GM12875 (cell line): ENCODE data around the gene PRPF18.

Experiments used
- H3K4me3 ChIP-seq: one replicate; pipeline ENCODE4 v1.5.1; 2011; ENCODE audit warnings: low read depth, low read length, control low read depth
- CTCF ChIP-seq: IDR thresholded peaks from 2 replicates; pipeline ENCODE4 v1.5.1; 2011; ENCODE audit warnings: low read depth, mild to moderate bottlenecking, control low read depth, inconsistent platforms, low read length, moderate library complexity, borderline replicate concordance; ENCODE audit not compliant: insufficient read depth

The PRPF18 gene

GRCh38 chr10:13617116-13617515, 30.4 kb downstream of the PRPF18 start:
- no peak for TF ChIP-seq CTCF
- no peak overlapping the region for H3K4me3 ChIP-seq

- no peak overlapping the region for H3K4me3 ChIP-seq
- no peak for TF ChIP-seq CTCF
Observed at GRCh38 chr10:13621931-13622330, 35.2 kb downstream of the PRPF18 start.

- no peak overlapping the region for H3K4me3 ChIP-seq
- TF ChIP-seq CTCF = no peak
Observed at GRCh38 chr10:13624630-13625029, 37.9 kb downstream of the PRPF18 start.

- TF ChIP-seq CTCF = no peak
Observed at GRCh38 chr10:13627459-13628310, 40.9 kb downstream of the PRPF18 start.

GRCh38 chr10:13628661-13629060, 41.9 kb downstream of the PRPF18 start:
- H3K4me3 ChIP-seq = no peak overlapping the region
- TF ChIP-seq CTCF = no peak

More at GRCh38 chr10:13627459-13628310, 40.9 kb downstream of the PRPF18 start:
- no peak overlapping the region for H3K4me3 ChIP-seq

- no peak overlapping the region for H3K4me3 ChIP-seq
- TF ChIP-seq CTCF = no peak
Observed at GRCh38 chr10:13629116-13629515, 42.4 kb downstream of the PRPF18 start.

GRCh38 chr10:13630231-13630630, 43.5 kb downstream of the PRPF18 start:
- no peak for TF ChIP-seq CTCF

More at GRCh38 chr10:13630231-13630630, 43.5 kb downstream of the PRPF18 start:
- H3K4me3 ChIP-seq = no peak overlapping the region
